NCI-H2029 (cell line): Measurements from ENCODE around the gene PER3.

Source experiments
- DNase-seq: peaks from one replicate; lab custom pipeline; 2025; lab: John Stamatoyannopoulos, UW

PER3 gene

DNA sequence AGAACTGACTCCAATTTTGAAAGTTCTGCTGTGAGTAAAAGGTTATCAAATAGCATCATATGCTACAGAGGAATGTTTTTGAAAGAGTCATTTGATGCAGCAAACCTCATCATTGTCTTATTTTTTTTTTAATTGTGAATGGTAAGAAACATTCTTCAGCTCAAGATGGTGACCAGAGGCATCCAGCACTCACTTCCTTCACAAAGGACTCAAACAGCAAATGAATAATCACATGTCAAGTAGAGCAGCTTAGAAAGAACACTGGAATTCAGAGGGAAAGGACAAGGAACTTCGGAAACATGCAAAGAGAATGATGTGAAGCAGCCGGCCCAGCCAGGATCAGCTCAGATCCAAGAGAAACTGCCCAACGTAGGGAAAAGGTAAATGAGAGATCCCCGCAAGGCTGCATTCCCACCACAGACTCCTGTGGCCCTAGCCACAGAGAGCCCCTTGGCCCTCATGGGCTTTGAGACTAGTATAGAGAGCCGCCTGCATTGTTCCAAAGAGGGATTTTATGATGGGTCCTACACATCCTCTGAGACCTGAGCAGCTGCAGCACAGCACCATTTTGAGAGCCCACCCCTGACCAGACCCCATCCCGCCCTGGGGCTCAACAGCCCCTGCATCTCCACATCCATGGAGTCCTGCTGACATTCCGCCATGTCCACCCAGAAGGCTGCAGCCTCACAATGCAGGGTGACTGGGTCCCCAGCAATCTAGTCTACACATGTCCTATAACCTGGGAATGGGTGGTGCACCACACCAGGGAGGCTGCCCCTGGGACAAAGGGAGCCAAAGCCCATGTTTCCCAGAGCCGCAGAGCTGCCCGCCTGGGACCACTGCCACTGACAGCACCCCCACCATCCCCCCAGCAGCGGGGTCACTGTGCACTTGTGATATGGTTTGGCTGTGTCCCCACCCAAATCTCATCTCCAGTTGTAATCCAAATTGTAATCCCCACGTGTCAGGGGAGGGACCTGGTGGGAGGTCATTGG lies 90.0 kb downstream of the PER3 start:
- DNase-seq, result no peak

DNA sequence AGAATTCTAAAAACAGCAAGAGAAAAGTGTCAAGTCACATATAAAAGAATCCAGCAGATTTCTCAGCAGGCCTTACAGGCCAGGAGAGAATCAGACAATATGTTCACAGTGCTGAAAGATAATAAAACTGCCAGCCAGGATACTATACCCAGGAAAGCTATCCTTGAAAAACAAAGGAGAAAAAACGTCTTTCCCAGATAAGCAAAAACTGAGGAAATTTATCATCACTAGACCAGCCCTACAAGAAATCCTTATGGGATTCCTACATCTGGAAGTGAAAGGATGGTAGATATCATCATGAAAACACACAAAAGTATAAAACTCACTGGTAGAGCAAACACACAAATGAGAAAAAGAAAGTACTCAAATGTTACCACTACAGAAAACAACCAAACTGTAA lies 93.9 kb downstream of the PER3 start:
- DNase-seq, result no peak

DNA sequence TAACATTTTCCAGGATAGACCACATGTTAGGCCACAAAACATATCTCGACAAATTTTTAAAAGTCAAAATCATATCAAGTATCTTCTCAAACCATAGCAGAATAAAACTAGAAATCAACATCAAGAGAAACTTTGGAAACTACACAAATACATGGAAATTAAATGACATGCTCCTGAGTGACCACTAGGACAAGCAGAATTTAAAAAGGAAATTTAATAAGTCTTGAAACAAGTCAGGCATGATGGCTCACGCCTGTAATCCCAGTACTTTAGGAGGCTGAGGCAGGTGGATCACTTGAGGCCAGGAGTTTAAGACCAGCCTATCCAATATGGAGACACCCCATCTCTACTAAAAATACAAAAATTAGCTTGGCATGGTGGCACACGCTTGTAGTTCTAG lies 95.1 kb downstream of the PER3 start:
- no peak for DNase-seq

DNA sequence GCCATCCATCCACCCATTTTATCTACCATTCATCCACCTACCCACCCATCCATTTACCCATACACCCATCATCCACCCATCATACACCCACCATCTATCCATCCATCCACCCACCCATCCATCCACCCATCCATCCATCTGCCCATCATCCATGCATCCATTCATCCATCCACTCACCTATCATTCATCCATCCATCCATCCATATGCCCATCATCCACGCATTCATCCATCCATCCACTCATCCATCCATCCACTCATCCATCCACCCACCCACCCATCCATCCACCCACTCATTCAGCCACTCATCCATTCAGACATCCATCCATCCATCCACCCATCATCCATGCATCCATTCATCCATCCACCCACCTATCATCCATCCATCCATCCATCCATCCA lies 100.7 kb downstream of the PER3 start:
- no peak for DNase-seq

DNA sequence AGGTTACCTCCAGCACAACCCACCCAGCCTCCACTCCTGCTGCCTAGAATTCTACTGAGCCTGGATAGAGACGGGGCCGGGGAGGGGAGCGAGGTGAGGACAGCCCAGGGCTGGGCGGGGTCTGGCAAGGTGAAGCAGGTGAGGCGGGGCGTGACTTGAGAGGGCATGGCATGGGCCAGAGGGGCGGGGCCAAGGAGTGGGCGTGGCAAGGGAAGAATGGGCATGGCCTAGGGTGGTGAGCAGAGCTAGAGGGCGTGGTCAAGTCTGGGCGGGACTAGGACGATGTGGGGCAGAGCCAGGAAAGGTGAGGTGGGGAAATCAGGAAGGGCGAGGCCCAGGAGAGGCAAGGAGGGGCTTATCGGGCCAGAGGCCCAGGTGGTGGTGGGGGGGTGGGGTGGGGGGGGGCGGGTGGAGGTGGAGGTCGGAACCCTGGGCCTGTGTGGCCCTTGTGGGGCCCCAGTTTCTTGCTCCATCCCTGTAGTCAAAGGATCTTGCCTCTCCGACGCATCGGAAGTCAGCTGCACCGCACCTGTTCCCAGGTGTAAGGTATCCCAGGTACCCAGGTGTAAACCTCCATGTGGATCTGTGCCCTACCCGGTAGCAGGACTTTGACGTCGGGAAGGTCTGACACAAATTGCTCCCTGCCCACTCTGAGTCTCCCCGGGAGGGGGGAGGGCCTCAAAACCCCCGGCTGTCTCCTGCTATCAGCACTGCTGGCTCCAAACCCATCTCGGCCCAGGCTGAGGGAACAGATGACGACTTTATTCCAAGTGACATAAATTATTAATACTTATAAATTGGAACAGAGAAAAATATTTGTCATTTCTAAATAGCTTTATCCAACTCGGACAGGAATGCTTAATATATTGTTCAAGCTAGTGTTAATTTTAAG lies 101.7 kb downstream of the PER3 start:
- DNase-seq, result peak; percentile 73

DNA sequence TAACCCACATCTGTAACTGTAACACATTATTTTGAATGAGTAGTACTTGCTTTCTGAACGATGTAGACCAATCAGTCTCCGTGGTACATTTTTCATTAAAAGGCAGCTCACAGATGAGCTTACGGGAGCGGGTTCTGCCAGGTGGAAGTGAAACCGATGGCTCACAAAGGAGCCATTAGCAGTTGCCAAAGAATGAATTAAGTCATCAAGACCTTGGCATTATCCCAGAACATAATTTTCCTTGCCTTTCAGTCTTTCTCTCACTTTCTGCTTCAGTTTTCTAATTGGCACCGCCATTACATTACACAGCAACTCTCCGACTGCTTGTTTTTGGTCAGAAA lies 102.3 kb downstream of the PER3 start:
- peak; percentile 15 for DNase-seq

DNA sequence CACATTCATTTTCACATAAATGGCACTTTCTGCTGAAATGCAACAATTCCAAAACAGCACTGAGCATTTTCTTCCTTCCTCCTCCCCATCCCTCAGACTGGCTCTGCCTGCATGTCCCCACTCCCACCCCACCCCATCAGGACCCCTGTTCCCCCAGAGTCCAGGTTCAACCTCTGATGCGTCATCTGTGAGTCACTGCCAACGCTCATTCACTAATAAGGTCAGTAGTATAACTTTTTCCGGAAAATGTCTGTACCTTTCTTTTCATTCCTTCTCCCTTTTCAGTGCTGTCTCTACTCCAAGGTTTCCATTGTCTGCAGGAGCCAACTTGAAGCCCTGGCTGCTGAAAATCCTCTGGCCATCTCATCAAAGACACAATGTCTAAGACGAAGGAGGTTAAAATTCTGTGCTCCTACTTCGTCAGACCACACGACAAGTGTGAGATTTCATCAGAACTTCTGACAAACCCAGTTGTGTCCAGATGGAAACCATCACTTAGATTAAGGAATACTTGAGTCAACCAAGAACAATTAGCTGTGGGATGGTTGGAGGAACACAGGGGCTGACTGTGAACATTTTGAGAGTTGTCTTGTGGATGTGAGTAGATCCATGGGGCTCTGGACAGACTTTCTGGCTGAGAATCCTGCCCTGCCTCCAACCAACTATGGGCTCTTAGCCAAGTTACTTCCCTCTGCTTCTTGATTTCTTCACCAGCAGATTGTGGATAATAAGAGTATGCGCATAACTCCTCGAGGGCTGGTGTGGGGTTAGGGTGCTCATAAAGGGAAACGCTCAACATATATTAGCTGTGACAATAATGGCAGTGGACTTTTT lies 104.4 kb downstream of the PER3 start:
- no peak for DNase-seq

DNA sequence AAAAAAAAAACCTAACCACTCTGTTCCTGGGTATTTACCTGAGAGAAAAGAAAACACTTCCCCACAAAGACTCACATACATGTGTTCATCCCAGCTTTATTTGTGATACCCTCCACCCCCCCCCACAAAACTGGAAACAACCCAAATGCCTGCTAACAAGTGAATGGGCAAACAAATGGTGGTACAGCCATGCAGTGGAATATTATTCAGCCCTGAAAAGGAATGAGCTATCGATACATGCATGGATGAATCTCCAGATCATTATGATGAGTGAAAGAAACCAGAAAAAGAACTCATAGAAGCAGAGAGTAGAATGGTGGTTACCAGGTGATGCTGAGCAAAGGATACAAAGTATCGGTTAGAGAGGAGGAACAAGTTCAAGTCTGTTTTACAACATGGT lies 106.8 kb downstream of the PER3 start:
- DNase-seq, result no peak

DNA sequence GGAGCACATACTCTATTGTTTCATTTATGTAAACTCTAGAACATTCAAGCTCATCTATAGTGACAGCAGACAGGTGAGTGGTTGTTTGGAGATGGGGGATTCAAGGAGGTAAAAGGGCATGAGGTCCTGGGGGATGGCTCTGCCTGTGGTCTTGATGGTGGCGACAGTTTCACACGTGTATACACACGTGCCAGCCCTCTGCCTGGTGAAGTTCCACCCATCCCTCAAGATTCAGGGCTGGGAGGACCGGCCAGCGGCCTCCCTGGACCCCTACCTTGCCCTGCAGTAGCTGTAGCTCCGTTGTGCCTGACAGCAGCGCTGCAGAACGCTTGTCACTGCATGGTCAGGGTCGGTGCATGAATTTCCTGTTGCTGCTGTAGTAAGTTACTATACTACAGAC lies 107.7 kb downstream of the PER3 start:
- DNase-seq, result no peak

DNA sequence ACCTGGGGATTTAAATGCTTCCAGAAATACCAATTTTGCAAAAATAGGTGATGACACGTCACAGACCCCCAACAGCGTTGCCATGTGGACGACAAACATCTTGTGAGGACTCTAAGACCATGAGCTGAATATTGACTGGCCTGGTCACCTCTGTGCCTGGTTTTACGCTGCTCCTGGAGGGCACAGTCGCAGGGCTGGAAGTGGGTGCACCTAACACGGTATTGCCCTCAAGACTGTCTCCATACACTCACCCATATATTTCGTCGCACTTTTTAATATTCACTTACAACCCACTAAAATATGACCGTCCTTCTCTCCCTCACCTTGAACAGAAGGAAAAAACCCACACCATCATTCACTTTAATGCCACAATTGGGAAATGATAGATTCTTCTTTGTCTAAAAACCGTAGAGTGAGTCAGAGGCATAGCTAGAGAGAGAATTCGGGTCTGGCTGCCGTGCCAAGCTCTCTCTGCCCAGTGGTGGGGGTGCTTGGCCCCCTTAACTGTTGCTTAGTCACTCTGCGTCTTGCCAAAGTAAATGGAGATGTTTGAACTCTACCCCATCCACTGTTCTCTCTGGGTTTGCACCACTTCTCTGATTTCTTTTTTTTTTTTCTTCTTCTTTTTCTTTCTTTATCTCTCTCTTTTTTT lies 109.6 kb downstream of the PER3 start:
- no peak for DNase-seq
